HepG2 (cell line): ENCODE results near the gene ECE2. TPM values are rescaled to one million over a fixed set of nuclear protein-coding genes. Genes with fewer than 3 reads are reported as not detected.

Source experiments
- CEBPG ChIP-seq: IDR thresholded peaks from 2 replicates; pipeline ENCODE4 v1.6.1; 2016
- HNRNPL ChIP-seq: fragments of 200-400 bp; formaldehyde crosslinking; IDR thresholded peaks from 2 replicates; pipeline ENCODE4 v1.6.1; 2017; ENCODE audit warnings: mild to moderate bottlenecking, low read depth, low read length
- HOXA7 ChIP-seq: sonication (generic); formaldehyde crosslinking; IDR thresholded peaks from 2 replicates; pipeline ENCODE4 v1.8.1; 2022; ENCODE audit warnings: mild to moderate bottlenecking, missing genetic modification reagents, moderate library complexity
- POLR2A ChIP-seq, 2 experiments: IDR thresholded peaks; 2 replicates each; pipeline ENCODE4 v1.6.1; 2011; ENCODE audit warnings: low read depth in 2 of 2, low read length in 2 of 2, mild to moderate bottlenecking in 1 of 2, moderate library complexity in 1 of 2; ENCODE audit not compliant: insufficient read depth in 1 of 2
- POLR2AphosphoS2 ChIP-seq: IDR thresholded peaks from 2 replicates; pipeline ENCODE4 v1.6.1; 2011; ENCODE audit warnings: low read depth, low read length, improper control_type of control experiment
- SALL2 ChIP-seq: sonication (generic); formaldehyde crosslinking; IDR thresholded peaks from 2 replicates; pipeline ENCODE4 v1.8.1; 2023; ENCODE audit warnings: mild to moderate bottlenecking, missing genetic modification reagents, inconsistent platforms
- SCMH1 ChIP-seq: sonication (generic); formaldehyde crosslinking; IDR thresholded peaks from 2 replicates; pipeline ENCODE4 v1.9.0; 2021; ENCODE audit warnings: missing genetic modification reagents, mild to moderate bottlenecking, borderline replicate concordance
- SIN3B ChIP-seq: fragments of 150-350 bp; IDR thresholded peaks from 2 replicates; pipeline ENCODE4 v1.6.1; 2014; ENCODE audit warnings: low read length
- SP140L ChIP-seq: sonication (generic); formaldehyde crosslinking; IDR thresholded peaks from 2 replicates; pipeline ENCODE4 v1.4.0; 2020; ENCODE audit warnings: missing genetic modification reagents, borderline replicate concordance
- THAP11 ChIP-seq: IDR thresholded peaks from 2 replicates; pipeline ENCODE4 v1.6.1; 2016; ENCODE audit warnings: missing biosample characterization, missing genetic modification reagents
- TRIM24 ChIP-seq: sonication (generic); formaldehyde crosslinking; IDR thresholded peaks from 2 replicates; pipeline ENCODE4 v1.8.0; 2022; ENCODE audit warnings: mild to moderate bottlenecking, missing genetic modification reagents
- ZFP1 ChIP-seq: IDR thresholded peaks from 2 replicates; pipeline ENCODE4 v1.6.1; 2016
- ZFP90 ChIP-seq: sonication (generic); formaldehyde crosslinking; IDR thresholded peaks from 2 replicates; pipeline ENCODE4 v1.8.0; 2022; ENCODE audit warnings: missing genetic modification reagents, mild to moderate bottlenecking, inconsistent platforms, borderline replicate concordance
- ZMAT3 ChIP-seq: sonication (generic); formaldehyde crosslinking; conservative IDR thresholded peaks from 2 replicates; pipeline ENCODE4 v1.7.0; 2021; ENCODE audit warnings: missing genetic modification reagents
- ZNF160 ChIP-seq: sonication (generic); formaldehyde crosslinking; IDR thresholded peaks from 2 replicates; pipeline ENCODE4 v1.8.0; 2022; ENCODE audit warnings: mild to moderate bottlenecking, inconsistent platforms, missing genetic modification reagents
- ZNF501 ChIP-seq: sonication (generic); formaldehyde crosslinking; IDR thresholded peaks from 2 replicates; pipeline ENCODE4 v1.5.1; 2020; ENCODE audit warnings: mild to moderate bottlenecking, moderate library complexity, missing genetic modification reagents
- ZNF644 ChIP-seq: IDR thresholded peaks from 2 replicates; pipeline ENCODE4 v1.6.1; 2016; ENCODE audit warnings: low read depth
- ZNF660 ChIP-seq: sonication (generic); formaldehyde crosslinking; IDR thresholded peaks from 2 replicates; pipeline ENCODE4 v1.5.1; 2020; ENCODE audit warnings: mild to moderate bottlenecking, low read depth, missing genetic modification reagents, borderline replicate concordance
- ZNF709 ChIP-seq: sonication (generic); formaldehyde crosslinking; IDR thresholded peaks from 2 replicates; pipeline ENCODE4 v1.5.0; 2020; ENCODE audit warnings: mild to moderate bottlenecking, missing genetic modification reagents
- polyA plus RNA-seq, 8 experiments: library from polyadenylated mRNA; depleted of rRNA in 3 of 8; stranded (reverse) in 7 of 8; unstranded in 1 of 8; fragments of >200 nt; fragmentation: Illumina TruSeq in 4 of 8; extraction: Trizol in 4 of 8; gene quantifications; 2 replicates each; pipeline versions ENCODE4 v1.2.1 to v1.2.3, GENCODE V29; 2011 to 2016; ENCODE audit warnings: low read depth in 4 of 8, missing spikeins in 1 of 8, mixed read lengths in 1 of 8; ENCODE audit not compliant: insufficient read depth in 1 of 8
- total RNA-seq, 5 experiments: library from RNA; depleted of rRNA; stranded (reverse); fragments of >200 nt; fragmentation: Illumina TruSeq; extraction: Trizol; gene quantifications; 2 replicates each; pipeline ENCODE4 v1.2.3, GENCODE V29; 2016; ENCODE audit warnings: low read depth in 1 of 5
- TF ChIP-seq, protein P1 (sequence below): sonication (generic); formaldehyde crosslinking; IDR thresholded peaks from 2 replicates; pipeline ENCODE4 v1.5.1; 2020; ENCODE audit warnings: mild to moderate bottlenecking, missing genetic modification reagents, moderate library complexity
- TF ChIP-seq, protein P2 (sequence below): sonication (generic); formaldehyde crosslinking; IDR thresholded peaks from 2 replicates; pipeline ENCODE4 v1.9.0; 2021; ENCODE audit warnings: missing genetic modification reagents, borderline replicate concordance
- TF ChIP-seq, protein P3 (sequence below): sonication (generic); formaldehyde crosslinking; IDR thresholded peaks from 2 replicates; pipeline ENCODE4 v1.5.0; 2020; ENCODE audit warnings: mild to moderate bottlenecking, missing genetic modification reagents
- TF ChIP-seq, protein P4 (sequence below): sonication (generic); formaldehyde crosslinking; IDR thresholded peaks from 2 replicates; pipeline ENCODE4 v1.8.1; 2023; ENCODE audit warnings: missing genetic modification reagents, inconsistent platforms, borderline replicate concordance

The ECE2 gene
- total and polyA plus RNA-seq, 2 of the 13 experiments (the other 11 are each of a cell fraction or from before 2014, with no cell fraction given): not detected

DNA sequence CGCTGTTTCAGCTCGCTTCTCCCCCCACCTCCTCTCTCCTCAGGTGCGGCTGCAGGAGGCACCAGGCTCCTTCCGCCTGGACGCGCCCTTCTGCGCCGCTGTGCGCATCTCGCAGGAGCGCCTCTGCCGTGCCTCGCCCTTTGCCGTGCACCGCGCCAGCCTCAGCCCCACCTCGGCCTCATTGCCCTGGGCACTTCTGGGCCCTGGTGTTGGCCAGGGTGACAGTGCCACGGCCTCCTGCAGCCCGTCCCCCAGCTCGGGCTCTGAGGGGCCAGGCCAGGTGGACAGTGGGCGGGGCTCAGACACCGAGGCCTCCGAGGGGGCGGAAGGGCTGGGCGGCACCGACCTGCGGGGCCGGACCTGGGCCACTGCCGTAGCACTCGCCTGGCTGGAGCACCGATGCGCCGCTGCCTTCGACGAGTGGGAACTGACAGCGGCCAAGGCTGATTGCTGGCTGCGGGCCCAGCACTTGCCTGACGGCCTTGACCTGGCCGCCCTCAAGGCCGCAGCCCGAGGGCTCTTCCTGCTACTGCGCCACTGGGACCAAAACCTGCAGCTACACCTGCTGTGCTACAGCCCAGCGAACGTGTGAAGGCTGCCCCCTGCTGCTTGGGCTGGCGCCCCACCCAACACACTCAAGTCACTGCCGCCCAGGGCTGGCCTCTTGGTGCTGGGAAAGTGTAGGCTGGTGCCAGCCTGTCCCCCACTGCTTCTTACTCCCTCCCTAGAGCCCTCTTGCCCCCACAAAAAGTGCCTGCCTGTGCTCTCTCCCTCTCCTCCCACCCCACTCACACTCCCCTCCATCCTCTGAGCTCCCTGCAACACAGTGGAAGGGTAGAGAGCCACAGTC, 34.1 kb upstream of the ECE2 start (continued):
- TF ChIP-seq SALL2 (CRISPR knock-in tag) (peak; percentile 99), TRIM24 (CRISPR knock-in tag) (no peak; the same call in 1 of the 2 replicates), POLR2AphosphoS2 (no peak), ZNF660 (CRISPR knock-in tag) (no peak), ZMAT3 (CRISPR knock-in tag) (no peak), CEBPG (CRISPR knock-in tag) (peak; percentile 54; the same call in 1 of the 2 replicates), HNRNPL (peak; percentile 67; the same call in 1 of the 2 replicates), ZNF644 (no peak), SIN3B (no peak), HOXA7 (CRISPR knock-in tag) (no peak), POLR2A (IDR thresholded peaks at IDR 0.05; ENCODE audit: insufficient read depth in 1 of 2, low read depth in 2 of 2, low read length in 2 of 2) (no peak), ZNF160 (peak; percentile 53; the same call in 1 of the 2 replicates), THAP11 (CRISPR knock-in tag) (peak; percentile 86), ZFP90 (peak; percentile 98), ZNF709 (CRISPR knock-in tag) (no peak; the same call in 1 of the 2 replicates), ZFP1 (CRISPR knock-in tag) (peak; percentile 59; the same call in 1 of the 2 replicates), ZNF501 (CRISPR knock-in tag) (peak; percentile 52; the same call in 1 of the 2 replicates), SCMH1 (CRISPR knock-in tag) (no peak), SP140L (CRISPR knock-in tag) (no peak)
- TF ChIP-seq, protein P1, sequence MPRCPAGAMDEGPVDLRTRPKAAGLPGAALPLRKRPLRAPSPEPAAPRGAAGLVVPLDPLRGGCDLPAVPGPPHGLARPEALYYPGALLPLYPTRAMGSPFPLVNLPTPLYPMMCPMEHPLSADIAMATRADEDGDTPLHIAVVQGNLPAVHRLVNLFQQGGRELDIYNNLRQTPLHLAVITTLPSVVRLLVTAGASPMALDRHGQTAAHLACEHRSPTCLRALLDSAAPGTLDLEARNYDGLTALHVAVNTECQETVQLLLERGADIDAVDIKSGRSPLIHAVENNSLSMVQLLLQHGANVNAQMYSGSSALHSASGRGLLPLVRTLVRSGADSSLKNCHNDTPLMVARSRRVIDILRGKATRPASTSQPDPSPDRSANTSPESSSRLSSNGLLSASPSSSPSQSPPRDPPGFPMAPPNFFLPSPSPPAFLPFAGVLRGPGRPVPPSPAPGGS (CRISPR knock-in tag): peak; percentile 82; the same call in 1 of the 2 replicates
- TF ChIP-seq, protein P2, sequence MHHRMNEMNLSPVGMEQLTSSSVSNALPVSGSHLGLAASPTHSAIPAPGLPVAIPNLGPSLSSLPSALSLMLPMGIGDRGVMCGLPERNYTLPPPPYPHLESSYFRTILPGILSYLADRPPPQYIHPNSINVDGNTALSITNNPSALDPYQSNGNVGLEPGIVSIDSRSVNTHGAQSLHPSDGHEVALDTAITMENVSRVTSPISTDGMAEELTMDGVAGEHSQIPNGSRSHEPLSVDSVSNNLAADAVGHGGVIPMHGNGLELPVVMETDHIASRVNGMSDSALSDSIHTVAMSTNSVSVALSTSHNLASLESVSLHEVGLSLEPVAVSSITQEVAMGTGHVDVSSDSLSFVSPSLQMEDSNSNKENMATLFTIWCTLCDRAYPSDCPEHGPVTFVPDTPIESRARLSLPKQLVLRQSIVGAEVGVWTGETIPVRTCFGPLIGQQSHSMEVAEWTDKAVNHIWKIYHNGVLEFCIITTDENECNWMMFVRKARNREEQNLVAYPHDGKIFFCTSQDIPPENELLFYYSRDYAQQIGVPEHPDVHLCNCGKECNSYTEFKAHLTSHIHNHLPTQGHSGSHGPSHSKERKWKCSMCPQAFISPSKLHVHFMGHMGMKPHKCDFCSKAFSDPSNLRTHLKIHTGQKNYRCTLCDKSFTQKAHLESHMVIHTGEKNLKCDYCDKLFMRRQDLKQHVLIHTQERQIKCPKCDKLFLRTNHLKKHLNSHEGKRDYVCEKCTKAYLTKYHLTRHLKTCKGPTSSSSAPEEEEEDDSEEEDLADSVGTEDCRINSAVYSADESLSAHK (CRISPR knock-in tag): 0 out of 2 replicates have a peak, but pooled peaks have one; percentile 51
- TF ChIP-seq, protein P3, sequence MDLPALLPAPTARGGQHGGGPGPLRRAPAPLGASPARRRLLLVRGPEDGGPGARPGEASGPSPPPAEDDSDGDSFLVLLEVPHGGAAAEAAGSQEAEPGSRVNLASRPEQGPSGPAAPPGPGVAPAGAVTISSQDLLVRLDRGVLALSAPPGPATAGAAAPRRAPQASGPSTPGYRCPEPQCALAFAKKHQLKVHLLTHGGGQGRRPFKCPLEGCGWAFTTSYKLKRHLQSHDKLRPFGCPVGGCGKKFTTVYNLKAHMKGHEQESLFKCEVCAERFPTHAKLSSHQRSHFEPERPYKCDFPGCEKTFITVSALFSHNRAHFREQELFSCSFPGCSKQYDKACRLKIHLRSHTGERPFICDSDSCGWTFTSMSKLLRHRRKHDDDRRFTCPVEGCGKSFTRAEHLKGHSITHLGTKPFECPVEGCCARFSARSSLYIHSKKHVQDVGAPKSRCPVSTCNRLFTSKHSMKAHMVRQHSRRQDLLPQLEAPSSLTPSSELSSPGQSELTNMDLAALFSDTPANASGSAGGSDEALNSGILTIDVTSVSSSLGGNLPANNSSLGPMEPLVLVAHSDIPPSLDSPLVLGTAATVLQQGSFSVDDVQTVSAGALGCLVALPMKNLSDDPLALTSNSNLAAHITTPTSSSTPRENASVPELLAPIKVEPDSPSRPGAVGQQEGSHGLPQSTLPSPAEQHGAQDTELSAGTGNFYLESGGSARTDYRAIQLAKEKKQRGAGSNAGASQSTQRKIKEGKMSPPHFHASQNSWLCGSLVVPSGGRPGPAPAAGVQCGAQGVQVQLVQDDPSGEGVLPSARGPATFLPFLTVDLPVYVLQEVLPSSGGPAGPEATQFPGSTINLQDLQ (CRISPR knock-in tag): no peak; the same call in 1 of the 2 replicates
- TF ChIP-seq, protein P4, sequence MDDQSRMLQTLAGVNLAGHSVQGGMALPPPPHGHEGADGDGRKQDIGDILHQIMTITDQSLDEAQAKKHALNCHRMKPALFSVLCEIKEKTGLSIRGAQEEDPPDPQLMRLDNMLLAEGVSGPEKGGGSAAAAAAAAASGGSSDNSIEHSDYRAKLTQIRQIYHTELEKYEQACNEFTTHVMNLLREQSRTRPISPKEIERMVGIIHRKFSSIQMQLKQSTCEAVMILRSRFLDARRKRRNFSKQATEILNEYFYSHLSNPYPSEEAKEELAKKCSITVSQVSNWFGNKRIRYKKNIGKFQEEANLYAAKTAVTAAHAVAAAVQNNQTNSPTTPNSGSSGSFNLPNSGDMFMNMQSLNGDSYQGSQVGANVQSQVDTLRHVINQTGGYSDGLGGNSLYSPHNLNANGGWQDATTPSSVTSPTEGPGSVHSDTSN (CRISPR knock-in tag): no peak
